Smooth muscle cell (in vitro differentiated cells): Measurements from ENCODE around the gene NSRP1. TPM values are rescaled to one million over a fixed set of nuclear protein-coding genes. Genes with fewer than 3 reads are reported as not detected.

ENCODE experiments used
- DNase-seq: peaks from one replicate; lab custom pipeline; 2025; ENCODE audit not compliant: unreplicated experiment; lab: John Stamatoyannopoulos, UW
- H2AFZ ChIP-seq: fragments of 200-600 bp; sonication (generic); 2 replicates; pipeline ENCODE4 v1.6.0; 2016; ENCODE audit warnings: antibody characterized with exemption, low read depth, mild to moderate bottlenecking
- H3F3A ChIP-seq: fragments of 200-600 bp; sonication (generic); 2 replicates; pipeline ENCODE4 v1.6.0; 2017; ENCODE audit warnings: antibody characterized with exemption, low read depth
- H3K27ac ChIP-seq: fragments of 200-600 bp; sonication (generic); 2 replicates; pipeline ENCODE4 v1.5.1; 2016; ENCODE audit warnings: low read depth, mild to moderate bottlenecking
- H3K27me3 ChIP-seq: fragments of 200-600 bp; sonication (generic); 2 replicates; pipeline ENCODE4 v1.6.1; 2016; ENCODE audit warnings: low read depth, mild to moderate bottlenecking
- H3K36me3 ChIP-seq: fragments of 200-600 bp; sonication (generic); 2 replicates; pipeline ENCODE4 v1.5.1; 2016; ENCODE audit warnings: low read depth
- H3K4me1 ChIP-seq: fragments of 200-600 bp; sonication (generic); 2 replicates; pipeline ENCODE4 v1.5.1; 2016; ENCODE audit warnings: low read depth
- H3K4me2 ChIP-seq: fragments of 200-600 bp; sonication (generic); 2 replicates; pipeline ENCODE4 v1.6.0; 2016; ENCODE audit warnings: mild to moderate bottlenecking
- H3K4me3 ChIP-seq: fragments of 200-600 bp; sonication (generic); 2 replicates; pipeline ENCODE4 v1.5.1; 2016; ENCODE audit warnings: mild to moderate bottlenecking
- H3K79me2 ChIP-seq: fragments of 200-600 bp; sonication (generic); 2 replicates; pipeline ENCODE4 v1.6.0; 2016; ENCODE audit warnings: low read depth, mild to moderate bottlenecking
- H3K9ac ChIP-seq: fragments of 200-600 bp; sonication (generic); 2 replicates; pipeline ENCODE4 v1.6.0; 2016; ENCODE audit warnings: low read depth
- H3K9me3 ChIP-seq: fragments of 200-600 bp; sonication (generic); replicated peaks from 2 replicates; pipeline ENCODE4 v1.5.1; 2016; ENCODE audit warnings: low read depth
- H4K20me1 ChIP-seq: fragments of 200-600 bp; sonication (generic); 2 replicates; pipeline ENCODE4 v1.6.0; 2016; ENCODE audit warnings: low read depth
- CTCF ChIP-seq: fragments of 200-600 bp; sonication (generic); IDR thresholded peaks from 2 replicates; pipeline ENCODE4 v1.5.1; 2017; ENCODE audit warnings: borderline replicate concordance, mild to moderate bottlenecking, antibody characterized with exemption; ENCODE audit not compliant: insufficient read depth, poor library complexity, severe bottlenecking
- WGBS: methylation state at CpG from one replicate; pipeline ENCODE4 v1.1.7; 2016; ENCODE audit warnings: low lambda C conversion rate; 5-methylcytosine and 5-hydroxymethylcytosine counted together
- polyA plus RNA-seq: library from polyadenylated mRNA; unstranded; fragments of >200 nt; fragmentation: Nextera tagmentation; extraction: Ambion mirVana; gene quantifications from 2 replicates; pipeline ENCODE4 v1.2.1, GENCODE V29; 2016
- total RNA-seq: library from RNA; depleted of rRNA; stranded (reverse); fragments of >200 nt; gene quantifications from 2 replicates; pipeline ENCODE4 v1.2.3, GENCODE V29; 2014

NSRP1 gene
- total RNA-seq (4.9 and 8.6 TPM in 2 replicates), polyA plus RNA-seq (31.4 and 36.6 TPM in 2 replicates)

GRCh38 chr17:30116661-30117551 lies at the start of gene NSRP1:
TSS of gene NSRP1 (plus strand) at chr17:30116816. CDS start at chr17:30116844, 28 bp downstream.
- no peak for TF ChIP-seq CTCF
- H3K4me2 ChIP-seq, result peak within 1 kb of the TSS; percentile 90
- DNase-seq, result peak; percentile 75
- H3K9ac ChIP-seq, result peak within 1 kb of the TSS; percentile 99
- peaks cover 4% of the 10 kb centered on the region for H3F3A ChIP-seq
- no peaks in the 10 kb centered on the region for H3K36me3 ChIP-seq
- H3K4me1 ChIP-seq, result peaks cover 7% of the 10 kb centered on the region
- WGBS, result 1% methylated on average over 47 of the region's 47 CpGs
- peak within 1 kb of the TSS; percentile 98 for H3K27ac ChIP-seq
- peak within 1 kb of the TSS; percentile 77 for H3K4me3 ChIP-seq
- no peaks in the 10 kb centered on the region for H3K27me3 ChIP-seq
- no peaks in the 10 kb centered on the region for H3K9me3 ChIP-seq
- peaks cover 52% of the 10 kb centered on the region for H3K79me2 ChIP-seq
- H4K20me1 ChIP-seq, result peaks cover 27% of the 10 kb centered on the region
- peak within 1 kb of the TSS; percentile 98 for H2AFZ ChIP-seq

- TF ChIP-seq CTCF, result no peak
- H3K36me3 ChIP-seq, result no peaks in the 10 kb centered on the region
- H3K9ac ChIP-seq, result no peak overlapping the region
- H3K4me3 ChIP-seq, result no peak overlapping the region
- H3K9me3 ChIP-seq, result peaks cover 14% of the 10 kb centered on the region
- H3F3A ChIP-seq, result no peaks in the 10 kb centered on the region
- no peak overlapping the region for H3K27ac ChIP-seq
- H3K4me1 ChIP-seq, result no peaks in the 10 kb centered on the region
- WGBS, result 97% methylated on average over 16 of the region's 16 CpGs
- no peaks in the 10 kb centered on the region for H4K20me1 ChIP-seq
- H3K27me3 ChIP-seq, result peaks cover 5% of the 10 kb centered on the region
- no peak overlapping the region for H2AFZ ChIP-seq
- no peaks in the 10 kb centered on the region for H3K79me2 ChIP-seq
- DNase-seq, result no peak
- no peak overlapping the region for H3K4me2 ChIP-seq
Measured at GRCh38 chr17:30068465-30068864, 48.2 kb upstream of the NSRP1 start.

GRCh38 chr17:30074254-30074653 lies 42.4 kb upstream of the NSRP1 start:
- no peak overlapping the region for H3K9ac ChIP-seq
- H2AFZ ChIP-seq, result no peak overlapping the region
- H3F3A ChIP-seq, result no peaks in the 10 kb centered on the region
- H3K4me3 ChIP-seq, result no peak overlapping the region
- H3K4me2 ChIP-seq, result no peak overlapping the region
- H3K27ac ChIP-seq, result no peak overlapping the region
- no peaks in the 10 kb centered on the region for H3K4me1 ChIP-seq
- H3K79me2 ChIP-seq, result no peaks in the 10 kb centered on the region
- H4K20me1 ChIP-seq, result no peaks in the 10 kb centered on the region
- no peak for DNase-seq
- H3K9me3 ChIP-seq, result no peaks in the 10 kb centered on the region
- no peak for TF ChIP-seq CTCF
- peaks cover 49% of the 10 kb centered on the region for H3K27me3 ChIP-seq
- no peaks in the 10 kb centered on the region for H3K36me3 ChIP-seq
- WGBS, result 75% methylated on average over 2 of the region's 2 CpGs
